ENCODE measurements around the gene ABCC9. TPM values are rescaled to one million over a fixed set of nuclear protein-coding genes. Genes with fewer than 3 reads are reported as not detected.

ABCC9 gene
- total RNA-seq, 1 donor from 2014 or later, result 21.2 TPM

DNA sequence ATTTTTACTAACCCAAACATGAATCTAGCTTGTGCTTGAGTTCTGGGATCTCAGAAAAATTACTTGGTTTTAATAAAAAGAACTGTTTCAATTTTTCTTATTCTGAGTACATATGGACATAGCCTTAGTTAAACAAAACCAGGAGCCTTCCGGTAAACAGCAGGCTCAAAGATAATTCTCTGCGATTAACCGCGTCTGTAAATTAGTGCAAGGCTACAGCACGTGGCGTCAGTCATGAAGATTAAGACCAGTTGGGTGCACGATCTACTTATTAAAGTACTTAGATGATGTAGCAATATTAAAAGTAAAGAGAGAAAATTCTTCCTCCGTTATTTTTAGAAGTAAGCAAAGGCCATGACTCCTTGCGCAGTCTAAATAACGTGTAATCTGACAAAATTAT, 167.4 kb downstream of the ABCC9 start:
- DNase-seq, result no peak

DNA sequence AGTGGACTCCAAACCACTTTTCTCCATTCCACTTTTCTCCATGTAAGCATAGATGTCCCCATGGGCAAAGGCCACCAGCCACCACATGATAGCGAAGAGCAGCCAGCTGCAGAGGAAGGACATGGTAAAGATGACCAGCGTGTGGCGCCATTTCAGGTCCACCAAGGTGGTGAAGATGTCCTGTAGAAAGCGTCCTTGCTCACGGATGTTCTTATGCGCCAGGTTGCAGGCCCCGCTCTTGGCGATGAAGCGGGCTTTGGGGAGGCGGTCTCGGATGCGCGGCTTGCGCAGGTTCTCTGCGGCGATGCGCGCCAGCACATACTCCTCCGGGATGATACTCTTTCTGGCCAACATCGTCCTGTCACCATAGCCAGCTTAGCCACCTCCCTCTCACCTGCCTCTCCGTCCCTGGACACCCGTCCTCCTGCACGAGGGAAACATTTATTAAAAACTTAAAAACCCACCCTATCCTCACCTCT, 167.9 kb downstream of the ABCC9 start:
- DNase-seq, result no peak

DNA sequence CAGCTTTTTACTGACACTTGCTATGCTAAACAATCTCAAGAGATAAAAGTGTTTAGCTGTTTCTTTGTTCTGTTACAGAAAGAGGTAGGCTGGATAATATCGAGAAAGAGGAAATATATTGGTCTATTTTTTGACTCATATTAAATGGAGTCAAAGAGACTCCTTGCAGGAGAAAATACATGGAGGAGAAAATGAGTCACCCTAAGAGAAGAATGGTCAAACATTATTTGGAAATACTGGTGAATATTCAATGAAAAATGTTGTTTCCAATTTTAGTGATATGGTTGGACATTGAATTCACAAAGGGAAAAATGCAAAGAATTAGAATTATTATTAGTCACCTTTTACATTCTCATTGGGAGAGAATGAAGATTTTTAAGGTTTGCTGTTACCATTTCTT, 169.9 kb downstream of the ABCC9 start:
- no peak for DNase-seq

DNA sequence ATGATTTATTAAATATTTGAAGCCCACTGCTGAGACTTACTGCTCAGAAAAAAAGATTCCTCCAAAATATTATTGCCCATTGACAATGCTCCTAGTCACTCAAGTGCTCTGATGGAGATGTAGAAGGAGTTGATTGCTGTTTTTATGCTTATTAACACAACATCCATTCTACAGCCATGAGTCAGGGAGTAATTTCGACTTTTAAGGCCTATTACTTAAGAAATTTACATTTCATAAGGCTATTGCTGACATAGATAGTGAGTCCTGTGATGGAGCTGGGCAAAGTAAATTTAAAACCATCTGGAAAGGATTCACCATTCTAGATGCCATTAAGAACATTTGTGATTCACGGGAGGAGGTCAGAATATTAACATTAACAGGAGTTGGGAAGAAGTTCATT, 171.9 kb downstream of the ABCC9 start:
- no peak for DNase-seq

DNA sequence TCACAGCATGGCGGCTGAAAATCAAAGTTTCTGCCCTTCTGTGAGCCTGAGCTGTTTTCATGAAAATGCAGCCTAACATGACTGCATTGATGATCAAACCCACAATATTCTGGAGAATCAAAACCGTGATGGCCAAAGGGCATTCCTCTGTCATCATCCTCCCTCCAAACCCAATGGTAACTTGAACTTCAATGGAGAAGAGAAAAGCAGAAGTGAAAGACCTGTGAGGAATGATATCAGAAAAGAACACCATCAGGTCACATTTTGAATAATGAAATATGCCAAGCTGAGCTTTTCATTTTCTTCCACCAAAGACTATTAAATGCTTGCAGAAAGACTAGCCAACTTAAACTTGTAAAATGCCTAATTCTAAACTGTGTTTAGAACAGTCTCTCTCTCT, 174.8 kb downstream of the ABCC9 start:
- DNase-seq, result no peak

DNA sequence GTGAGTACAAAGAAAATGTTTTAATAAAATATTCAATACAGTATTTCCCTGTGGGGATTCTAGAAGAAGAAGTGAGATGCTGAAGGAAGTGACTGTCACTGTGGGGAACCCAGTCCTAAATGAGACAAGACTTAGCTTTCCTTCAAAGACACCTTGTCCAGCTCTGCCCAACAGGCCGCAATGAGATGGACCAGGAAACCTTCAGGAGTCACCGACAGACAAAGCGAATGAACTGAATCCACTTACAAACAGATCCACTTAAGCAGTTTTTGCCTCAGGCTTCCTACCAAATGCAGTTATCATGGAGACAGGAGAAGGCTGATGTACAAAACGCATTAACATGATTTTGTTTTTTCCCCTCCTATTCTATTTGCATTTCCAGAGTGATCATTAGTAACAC, 176.3 kb downstream of the ABCC9 start:
- DNase-seq, result no peak

DNA sequence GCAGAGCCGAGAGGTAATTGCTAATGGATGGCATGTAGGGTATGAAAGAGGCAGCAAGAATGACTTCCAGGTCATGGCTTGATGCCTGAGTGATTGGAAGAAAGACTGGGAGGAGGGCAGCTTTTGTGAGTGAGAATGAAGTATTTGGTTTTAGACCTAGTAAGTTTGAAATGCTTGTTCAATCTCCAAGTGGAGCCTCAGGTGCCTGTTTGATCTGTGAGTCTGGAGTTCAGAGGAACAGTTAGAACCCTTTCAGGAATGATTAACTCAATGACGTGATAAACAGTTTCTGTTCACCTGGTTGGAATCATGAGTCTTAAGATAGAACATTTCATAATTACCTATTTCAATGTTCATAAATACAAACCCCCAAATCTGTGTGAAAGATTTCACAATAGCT, 177.2 kb downstream of the ABCC9 start:
- DNase-seq, result no peak

DNA sequence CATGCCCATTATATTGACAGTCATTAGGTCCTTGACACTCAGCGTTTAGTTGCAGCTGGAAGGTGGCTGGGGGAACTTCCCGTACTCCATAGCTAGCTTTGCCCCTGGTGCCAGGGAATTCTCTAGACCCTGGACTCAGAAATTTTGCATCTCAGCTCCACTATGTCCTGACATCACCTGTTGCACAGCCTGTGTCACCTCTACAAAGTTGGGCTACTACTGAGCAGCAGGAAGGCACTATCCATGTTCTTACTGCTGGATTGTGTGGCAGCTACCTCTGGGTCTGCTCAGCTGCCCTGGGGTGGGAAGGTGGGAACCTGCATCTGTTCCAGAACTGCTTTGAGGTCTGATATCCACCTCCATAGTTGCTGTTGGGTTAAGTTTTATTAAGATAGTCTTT, 177.7 kb downstream of the ABCC9 start:
- DNase-seq, result no peak

DNA sequence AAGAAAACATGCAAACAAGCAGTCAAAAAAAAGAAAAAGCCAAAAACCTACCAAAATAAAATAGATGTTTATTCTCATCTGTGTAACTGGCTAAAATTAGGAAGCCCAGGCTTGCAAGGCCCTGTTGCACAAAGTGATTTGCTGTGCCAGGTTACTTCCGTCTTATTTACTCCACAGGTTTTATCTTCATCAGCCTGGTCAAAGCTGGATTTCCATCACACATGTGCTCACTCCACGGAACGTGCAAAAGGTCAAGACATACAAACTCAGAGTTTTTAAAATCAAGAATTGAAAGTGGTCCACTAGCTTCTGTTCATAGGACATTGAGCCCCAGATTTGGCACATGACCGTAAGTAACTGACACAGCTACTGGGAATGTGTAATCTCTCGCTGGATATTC, 181.5 kb downstream of the ABCC9 start:
- no peak for DNase-seq

DNA sequence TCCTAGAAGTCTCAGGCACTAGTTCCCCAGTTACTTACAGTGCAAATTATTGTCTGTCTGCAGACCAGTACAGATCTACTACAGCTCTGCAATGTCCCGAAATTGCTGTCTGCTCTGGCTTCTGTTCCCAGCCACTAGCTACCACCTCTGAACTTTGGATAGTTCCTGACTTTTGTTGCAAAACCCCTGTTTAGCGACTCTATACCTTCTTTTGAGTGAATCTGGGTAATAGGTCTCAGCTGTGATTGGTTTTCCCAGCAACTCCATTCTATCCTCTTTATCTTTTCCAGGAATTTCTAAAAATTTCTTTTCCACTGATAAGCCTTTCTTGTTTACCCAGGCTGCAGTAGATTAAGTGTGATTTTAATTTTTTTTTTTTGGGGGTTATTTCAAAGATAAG, 183.5 kb downstream of the ABCC9 start:
- no peak for DNase-seq

DNA sequence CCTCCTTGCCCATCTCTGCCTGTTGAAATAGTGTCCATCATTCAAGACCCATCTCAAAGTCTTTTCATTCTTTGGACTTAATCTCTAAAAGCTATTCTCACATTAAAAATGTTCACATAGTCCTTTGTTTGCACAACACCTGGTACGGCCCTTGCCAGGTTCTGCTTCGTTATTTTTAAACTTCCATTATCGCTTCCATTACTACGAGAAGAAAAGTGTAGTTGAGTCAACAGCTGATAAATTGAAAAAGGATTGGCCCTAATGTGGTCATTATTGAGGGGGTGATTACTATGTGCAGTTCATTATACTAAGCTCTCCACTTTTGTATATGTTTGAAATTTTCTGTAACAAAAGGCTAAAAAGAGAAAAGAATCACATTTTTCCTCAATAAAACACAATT, 184.5 kb downstream of the ABCC9 start:
- DNase-seq, result no peak

DNA sequence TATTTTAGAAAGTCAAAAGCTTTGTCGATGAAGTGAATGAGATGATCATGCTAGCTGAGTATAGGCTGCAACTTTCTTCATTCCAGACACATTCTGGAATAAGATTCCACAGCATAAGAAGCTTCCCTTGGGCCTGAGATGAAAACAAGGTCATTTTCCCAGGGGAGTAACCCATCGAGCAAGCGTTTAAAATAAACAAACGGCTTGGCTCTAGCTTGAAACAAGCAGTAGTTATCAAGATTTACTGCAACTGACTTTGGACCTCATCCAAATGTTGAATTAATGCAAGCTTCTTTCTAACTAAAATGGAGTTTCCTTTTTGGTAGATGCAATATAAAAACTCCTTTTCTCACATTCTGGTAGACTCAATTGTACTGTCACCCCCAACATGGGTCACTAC, 189.7 kb downstream of the ABCC9 start:
- DNase-seq, result no peak

Small RNA genes lying within 50 kb of the gene (small RNA-seq; reads per million reads assigned to genes)
- not detected for gene AC008250.2

Other genes with a start within 250 kb of the ABCC9 start
- 5.9 TPM for gene KCNJ8, start 166.7 kb downstream of the ABCC9 start, total RNA-seq
- 41.6 TPM for gene CMAS, start 104.8 kb upstream of the ABCC9 start, total RNA-seq

Data from occipital lobe (tissue), 3 donors.